T-helper 17 cell (primary cell): ENCODE data around the gene NCOA7. TPM values are rescaled to one million over a fixed set of nuclear protein-coding genes. Genes with fewer than 3 reads are reported as not detected.
"Not testable (repeated sequence)": the region's sequence is repeated elsewhere in the genome, so short reads cannot be mapped to it uniquely, and the experiment has no call there.

ENCODE experiments used
- ATAC-seq: fragments of 150-1000 bp; cut with Tn5 transposase; 2 replicates; pipeline ENCODE4 v1.10.0; 2021; ENCODE audit warnings: mild to moderate bottlenecking, moderate library complexity
- DNase-seq, 3 donors: peaks; one replicate each; pipeline versions ENCODE4 v3.0.0 to v3.0.0-alpha.2; 2020 to 2021
- H3K9me3 ChIP-seq: one replicate; pipeline ENCODE4 v1.7.0; 2013; ENCODE audit warnings: low read length, mild to moderate bottlenecking; ENCODE audit not compliant: control insufficient read depth, poor library complexity, severe bottlenecking
- H3K27ac Mint-ChIP-seq: one replicate; pipeline ENCODE4 v1.8.0; 2022; ENCODE audit warnings: mild to moderate bottlenecking, moderate library complexity, mixed read lengths
- H3K27me3 Mint-ChIP-seq: one replicate; pipeline ENCODE4 v1.8.0; 2022; ENCODE audit warnings: mixed read lengths
- H3K36me3 Mint-ChIP-seq: one replicate; pipeline ENCODE4 v1.8.0; 2022; ENCODE audit warnings: low read depth, mixed read lengths
- H3K4me1 Mint-ChIP-seq: one replicate; pipeline ENCODE4 v1.8.0; 2022; ENCODE audit warnings: mild to moderate bottlenecking, mixed read lengths
- H3K4me3 Mint-ChIP-seq: one replicate; pipeline ENCODE4 v1.8.0; 2022; ENCODE audit warnings: mild to moderate bottlenecking, moderate library complexity, mixed read lengths
- total RNA-seq, 4 donors: library from RNA in 2 of 4; stranded (reverse) in 2 of 4; gene quantifications; one replicate each; pipeline ENCODE4 v1.2.3 and lab custom pipeline; 2022 to 2026

The NCOA7 gene
- total RNA-seq, 2 donors from 2014 or later: 49.5 to 62.4 TPM

DNA sequence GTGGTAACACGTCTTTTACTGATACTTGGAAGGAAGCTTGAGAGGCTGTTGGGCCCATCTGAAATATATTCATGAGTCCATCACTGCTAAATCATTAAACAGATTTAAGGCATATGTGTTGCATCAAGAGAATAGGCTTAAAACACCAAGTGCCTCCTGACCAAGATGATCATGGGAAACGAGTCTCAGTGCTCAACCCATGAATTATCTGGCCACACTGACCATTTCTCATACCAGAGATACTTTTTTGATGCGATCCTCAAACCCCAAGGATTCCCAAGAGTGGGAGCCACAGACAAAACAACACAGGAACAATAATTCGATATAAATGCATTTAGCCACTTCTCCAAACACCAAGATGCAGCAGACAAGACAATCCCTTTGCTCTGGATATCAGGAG, 24.1 kb upstream of the NCOA7 start:
- Mint-ChIP-seq H3K36me3 (peaks cover 2% of the 10 kb centered on the region), H3K27me3 (peaks cover 62% of the 10 kb centered on the region), H3K27ac (no peak overlapping the region), H3K4me1 (peaks cover 6% of the 10 kb centered on the region), H3K4me3 (no peak overlapping the region)
- H3K9me3 ChIP-seq: no peaks in the 10 kb centered on the region
- ATAC-seq: no peak
- DNase-seq: no peak

DNA sequence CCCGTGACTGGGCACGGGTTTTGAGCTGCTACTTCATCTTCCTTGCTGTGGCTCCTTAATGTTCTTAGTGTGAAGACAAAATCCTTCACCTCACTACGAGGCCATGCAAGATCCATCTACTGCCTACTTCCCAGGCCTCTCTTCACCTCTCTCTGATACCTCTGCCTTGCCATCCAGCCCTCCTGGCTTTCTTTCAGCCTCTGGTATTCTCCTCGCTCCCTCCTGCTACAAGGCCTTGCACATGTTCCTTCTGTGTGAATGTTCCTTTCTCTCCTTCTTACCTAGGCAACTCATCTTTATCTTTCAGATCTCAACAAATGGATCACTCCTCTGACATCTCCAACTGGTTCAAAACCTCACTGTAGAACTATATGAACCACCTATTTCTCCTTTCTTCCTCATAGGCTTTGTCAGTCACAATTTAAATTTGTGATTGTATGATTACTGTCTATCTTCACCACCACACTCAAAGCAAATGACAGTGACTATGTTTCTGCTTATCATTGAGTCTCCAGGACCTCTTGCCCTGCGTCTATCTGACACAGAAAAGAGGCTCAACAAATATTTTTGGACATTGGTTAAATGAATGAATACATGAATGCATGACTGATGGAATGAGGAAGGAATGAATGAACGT, 21.5 kb upstream of the NCOA7 start:
- DNase-seq (no peak), ATAC-seq (no peak)
- peaks cover 5% of the 10 kb centered on the region for H3K4me1 Mint-ChIP-seq
- peaks cover 2% of the 10 kb centered on the region for H3K36me3 Mint-ChIP-seq
- no peak overlapping the region for H3K27ac Mint-ChIP-seq
- H3K4me3 Mint-ChIP-seq: no peak overlapping the region
- H3K9me3 ChIP-seq: no peaks in the 10 kb centered on the region
- peaks cover 43% of the 10 kb centered on the region for H3K27me3 Mint-ChIP-seq

DNA sequence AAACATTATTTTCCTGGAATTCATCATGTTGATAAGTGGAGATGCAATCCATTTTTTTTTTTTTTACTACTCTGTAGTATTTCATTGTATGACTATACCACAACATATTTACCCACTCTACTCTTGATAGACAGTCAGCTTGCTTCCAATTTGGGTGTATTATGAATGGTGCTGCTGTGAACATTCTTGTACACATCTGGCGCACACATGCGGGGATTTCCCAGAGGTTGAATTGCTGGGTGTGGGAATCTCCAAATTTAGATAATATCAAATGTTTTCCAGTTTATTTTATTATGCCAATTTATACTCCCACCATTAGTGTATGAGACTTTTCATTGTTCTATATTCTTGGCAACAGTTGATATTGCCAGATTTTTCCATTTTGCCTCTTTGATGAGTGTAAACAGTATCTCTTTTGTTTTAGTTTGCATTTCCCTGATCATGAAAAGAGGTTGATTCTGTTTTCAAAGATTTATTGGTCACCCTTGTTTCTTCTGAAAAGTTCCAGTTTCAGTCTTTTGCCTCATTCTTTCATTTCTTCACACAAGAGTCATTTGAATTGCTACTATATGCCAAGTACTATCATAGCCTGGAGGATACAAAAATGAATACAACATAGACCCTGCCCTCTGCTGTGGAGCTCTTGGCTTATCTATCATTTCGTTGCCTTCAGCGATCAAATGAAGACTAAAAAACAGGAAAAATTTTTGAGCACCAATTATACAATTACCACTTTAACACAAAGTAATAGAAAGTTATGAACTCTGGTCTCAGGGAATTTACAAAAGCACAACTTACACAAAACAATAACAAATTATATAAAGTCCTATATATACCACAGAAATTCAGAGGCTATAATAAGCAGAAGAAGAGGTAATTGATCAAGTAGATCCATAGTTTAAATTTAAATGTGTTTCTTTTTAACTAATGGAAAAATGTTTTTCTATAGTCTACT, 17.1 kb upstream of the NCOA7 start:
- Mint-ChIP-seq H3K27ac (no peak overlapping the region), H3K27me3 (peaks cover 11% of the 10 kb centered on the region), H3K36me3 (peaks cover 2% of the 10 kb centered on the region), H3K4me1 (peaks cover 9% of the 10 kb centered on the region), H3K4me3 (no peak overlapping the region)
- H3K9me3 ChIP-seq: no peaks in the 10 kb centered on the region
- DNase-seq (no peak), ATAC-seq (peak; percentile 59)

DNA sequence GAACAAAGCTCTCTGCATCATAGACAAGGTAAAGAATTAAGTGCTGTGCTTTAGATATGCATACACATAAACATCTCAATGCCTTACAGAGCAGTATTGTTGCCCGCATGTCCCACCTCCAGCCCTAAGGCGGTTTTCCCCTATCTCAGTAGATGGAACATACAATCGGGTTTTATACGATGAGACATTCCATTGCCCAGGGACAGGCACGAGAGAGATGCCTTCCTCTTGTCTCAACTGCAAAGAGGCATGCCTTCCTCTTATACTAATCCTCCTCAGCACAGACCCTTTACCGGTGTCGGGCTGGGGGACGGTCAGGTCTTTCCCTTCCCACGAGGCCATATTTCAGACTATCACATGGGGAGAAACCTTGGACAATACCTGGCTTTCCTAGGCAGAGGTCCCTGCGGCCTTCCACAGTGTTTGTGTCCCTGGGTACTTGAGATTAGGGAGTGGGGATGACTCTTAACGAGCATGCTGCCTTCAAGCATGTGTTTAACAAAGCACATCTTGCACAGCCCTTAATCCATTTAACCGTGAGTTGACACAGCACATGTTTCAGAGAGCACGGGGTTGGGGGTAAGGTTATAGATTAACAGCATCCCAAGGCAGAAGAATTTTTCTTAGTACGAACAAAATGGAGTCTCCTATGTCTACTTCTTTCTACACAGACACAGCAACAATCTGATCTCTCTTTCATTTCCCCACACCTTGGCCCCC, 14.5 kb upstream of the NCOA7 start:
- H3K9me3 ChIP-seq, H3K4me3 Mint-ChIP-seq, DNase-seq, H3K27ac Mint-ChIP-seq, ATAC-seq, H3K4me1 Mint-ChIP-seq, H3K36me3 Mint-ChIP-seq, H3K27me3 Mint-ChIP-seq: not testable (repeated sequence)

DNA sequence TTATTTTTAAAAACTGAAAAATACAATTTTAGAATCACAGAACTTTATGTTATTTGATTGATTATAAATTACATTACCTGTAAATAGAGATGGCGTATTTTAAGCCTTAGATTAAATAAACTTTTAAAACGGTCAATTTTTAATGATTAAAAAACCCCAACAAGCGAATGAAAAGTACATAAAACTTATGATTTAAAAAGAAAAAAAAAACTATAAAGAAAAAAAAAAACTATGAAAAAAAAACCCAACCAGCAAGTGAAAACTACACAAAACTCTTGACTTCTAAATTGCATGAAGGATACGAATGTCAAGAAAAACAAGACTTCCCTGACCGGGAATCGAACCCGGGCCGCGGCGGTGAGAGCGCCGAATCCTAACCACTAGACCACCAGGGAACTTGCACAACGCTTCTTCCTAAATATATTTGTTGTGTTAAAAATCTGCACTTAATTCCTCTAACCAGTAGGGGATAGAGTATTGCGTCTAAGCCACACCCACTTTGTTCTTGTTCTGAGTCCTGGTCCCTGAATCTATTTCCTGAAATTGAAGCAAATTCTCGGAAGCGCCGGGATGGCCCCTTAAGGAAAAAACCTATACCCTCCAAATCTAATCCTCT, 10.7 kb upstream of the NCOA7 start:
- DNase-seq (peak; percentile 63 to 81 (median 74)), ATAC-seq (peak; percentile 81)
- no peaks in the 10 kb centered on the region for H3K9me3 ChIP-seq
- no peaks in the 10 kb centered on the region for H3K27me3 Mint-ChIP-seq
- H3K36me3 Mint-ChIP-seq: no peaks in the 10 kb centered on the region
- no peak overlapping the region for H3K4me3 Mint-ChIP-seq
- peaks cover 11% of the 10 kb centered on the region for H3K4me1 Mint-ChIP-seq
- H3K27ac Mint-ChIP-seq: no peak overlapping the region

DNA sequence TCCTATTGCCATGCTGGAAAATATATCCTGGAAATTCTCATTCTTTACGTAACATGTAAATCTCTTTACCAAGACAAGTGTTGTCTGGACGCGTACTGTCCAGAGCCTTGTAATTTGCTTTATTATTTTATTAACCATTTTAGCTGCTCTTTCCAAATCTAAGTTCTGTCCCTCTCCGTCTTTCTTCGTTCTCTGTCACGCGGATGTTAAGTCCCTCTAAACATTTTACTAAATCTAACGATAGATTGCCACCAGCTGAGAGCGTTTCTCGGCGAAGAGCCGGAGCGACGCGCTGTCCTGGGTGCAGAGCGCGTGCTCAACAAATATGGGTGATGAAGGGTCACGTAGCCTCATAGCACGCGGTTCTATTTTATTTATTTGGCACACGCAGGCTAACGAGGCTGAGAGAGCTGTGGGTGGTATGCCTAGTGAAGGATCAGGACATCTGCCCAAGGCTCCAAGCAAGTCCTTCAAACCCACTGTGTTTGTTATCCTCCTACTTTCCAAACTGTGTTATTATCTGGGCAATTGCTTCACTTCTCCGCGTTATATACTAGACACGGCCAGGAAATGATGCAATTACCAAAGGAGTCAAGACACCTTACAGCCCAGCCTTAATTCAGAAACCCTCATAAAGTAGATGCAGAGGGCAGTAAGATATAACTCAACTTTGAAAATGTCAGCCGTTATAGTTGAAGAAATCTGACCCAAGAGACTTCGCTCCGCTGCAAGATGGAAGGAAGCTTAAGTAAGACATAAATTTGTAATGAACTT, 10.0 kb upstream of the NCOA7 start:
- Mint-ChIP-seq H3K27ac (no peak overlapping the region), H3K36me3 (no peaks in the 10 kb centered on the region)
- ATAC-seq: peak; percentile 79

DNA sequence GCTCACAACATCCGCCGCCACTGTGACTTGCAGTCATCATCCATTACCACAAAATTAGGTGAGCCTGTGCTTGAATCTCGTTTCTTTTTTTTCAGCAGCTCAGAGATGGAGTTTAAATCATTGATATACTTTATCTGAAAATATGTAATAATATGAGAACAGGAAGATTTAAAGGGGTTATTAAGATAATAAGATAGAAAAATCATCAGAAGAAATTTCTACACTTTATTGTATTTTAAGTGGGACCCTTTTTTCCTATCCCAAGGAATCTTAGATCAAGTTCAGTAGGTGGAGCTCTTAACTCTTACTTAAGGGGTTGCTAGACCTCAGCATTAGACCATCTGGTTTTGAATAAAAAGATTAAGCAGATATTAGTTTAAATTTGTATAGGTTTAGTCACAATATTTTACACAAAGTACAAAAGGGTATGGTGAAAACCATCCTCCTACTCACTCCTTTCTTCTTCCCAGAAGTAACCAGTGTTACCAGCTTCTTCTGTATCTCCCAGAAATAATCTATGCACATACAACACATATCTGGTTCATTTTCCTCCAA, 9.4 kb upstream of the NCOA7 start:
- Mint-ChIP-seq H3K27me3 (no peaks in the 10 kb centered on the region), H3K36me3 (no peaks in the 10 kb centered on the region), H3K4me1 (peaks cover 11% of the 10 kb centered on the region), H3K4me3 (no peak overlapping the region), H3K27ac (no peak overlapping the region)
- DNase-seq (peak in 2 of 3 donors; percentile 27 to 35), ATAC-seq (peak; percentile 64)
- no peaks in the 10 kb centered on the region for H3K9me3 ChIP-seq

More for the DNA sequence above, 10.0 kb upstream of the NCOA7 start:
- Mint-ChIP-seq H3K4me3 (no peak overlapping the region), H3K4me1 (peaks cover 11% of the 10 kb centered on the region), H3K27me3 (no peaks in the 10 kb centered on the region)
- DNase-seq: peak; percentile 21 to 34 (median 29)
- H3K9me3 ChIP-seq: no peaks in the 10 kb centered on the region

DNA sequence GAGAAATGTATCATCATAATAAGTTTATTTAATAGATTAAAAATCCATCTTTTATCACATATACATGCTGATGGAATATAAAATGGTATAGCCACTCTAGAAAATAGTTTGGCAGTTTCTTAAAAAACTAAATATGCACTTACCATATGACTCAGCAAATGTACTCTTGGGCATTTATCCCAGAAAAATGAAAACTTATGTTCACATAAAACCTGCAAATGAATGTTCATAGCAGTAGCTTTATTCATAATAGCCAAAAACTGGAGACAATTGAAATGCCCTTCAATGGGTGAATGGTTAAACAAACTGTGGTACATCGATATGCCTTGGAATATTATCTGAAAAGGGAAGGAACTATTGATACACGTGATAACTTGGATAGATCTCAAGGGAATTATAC, 6.4 kb upstream of the NCOA7 start:
- no peak for ATAC-seq
- Mint-ChIP-seq H3K36me3 (no peaks in the 10 kb centered on the region), H3K4me3 (no peak overlapping the region), H3K4me1 (peaks cover 9% of the 10 kb centered on the region), H3K27ac (no peak overlapping the region), H3K27me3 (no peaks in the 10 kb centered on the region)
- DNase-seq: no peak
- no peaks in the 10 kb centered on the region for H3K9me3 ChIP-seq

DNA sequence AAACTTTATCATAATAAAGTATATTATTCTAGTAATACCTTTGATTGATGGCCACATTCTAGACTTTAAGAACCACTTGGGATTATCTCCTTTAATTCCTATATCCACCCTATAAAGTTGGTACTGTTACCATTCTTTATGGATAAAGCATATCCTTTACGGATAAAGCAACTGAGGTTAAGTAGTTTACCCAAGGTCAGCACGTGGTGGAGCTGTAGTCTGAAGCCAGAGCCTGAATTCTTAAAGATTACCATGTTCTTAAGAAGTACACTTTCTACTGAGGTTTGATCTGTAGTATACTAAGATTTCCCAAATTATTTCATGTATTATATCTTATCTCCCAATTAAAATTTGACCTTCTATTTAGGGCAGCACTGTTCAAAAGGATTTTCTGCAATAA, 3.0 kb upstream of the NCOA7 start:
- Mint-ChIP-seq H3K27ac (peak overlapping the region; percentile 97), H3K4me1 (peaks cover 23% of the 10 kb centered on the region), H3K36me3 (no peaks in the 10 kb centered on the region), H3K27me3 (no peaks in the 10 kb centered on the region), H3K4me3 (no peak overlapping the region)
- no peak for DNase-seq
- no peak for ATAC-seq
- no peaks in the 10 kb centered on the region for H3K9me3 ChIP-seq

DNA sequence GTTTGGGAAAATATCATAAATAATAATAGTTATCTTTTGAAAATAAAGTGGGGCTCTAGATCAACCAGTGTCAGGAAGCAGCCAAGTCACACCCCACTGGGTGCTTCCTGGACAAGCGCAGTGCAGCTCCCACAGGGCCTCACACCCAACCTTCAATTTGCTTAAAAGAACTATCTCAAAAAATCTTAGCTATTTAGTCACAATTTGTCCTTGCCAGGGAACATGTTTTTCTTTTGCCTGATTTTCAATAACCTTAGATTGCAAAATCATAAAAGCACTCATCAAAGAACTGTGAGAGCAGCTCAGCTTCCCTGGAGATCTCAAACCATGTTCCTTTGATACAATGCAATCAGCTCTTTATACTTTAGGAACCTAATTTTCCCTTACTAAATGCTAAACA, 1.6 kb upstream of the NCOA7 start:
- Mint-ChIP-seq H3K27me3 (no peaks in the 10 kb centered on the region), H3K36me3 (no peaks in the 10 kb centered on the region), H3K4me1 (peaks cover 36% of the 10 kb centered on the region), H3K27ac (peak overlapping the region; percentile 97), H3K4me3 (peak overlapping the region; percentile 94)
- ATAC-seq: no peak
- no peak for DNase-seq
- H3K9me3 ChIP-seq: no peaks in the 10 kb centered on the region

DNA sequence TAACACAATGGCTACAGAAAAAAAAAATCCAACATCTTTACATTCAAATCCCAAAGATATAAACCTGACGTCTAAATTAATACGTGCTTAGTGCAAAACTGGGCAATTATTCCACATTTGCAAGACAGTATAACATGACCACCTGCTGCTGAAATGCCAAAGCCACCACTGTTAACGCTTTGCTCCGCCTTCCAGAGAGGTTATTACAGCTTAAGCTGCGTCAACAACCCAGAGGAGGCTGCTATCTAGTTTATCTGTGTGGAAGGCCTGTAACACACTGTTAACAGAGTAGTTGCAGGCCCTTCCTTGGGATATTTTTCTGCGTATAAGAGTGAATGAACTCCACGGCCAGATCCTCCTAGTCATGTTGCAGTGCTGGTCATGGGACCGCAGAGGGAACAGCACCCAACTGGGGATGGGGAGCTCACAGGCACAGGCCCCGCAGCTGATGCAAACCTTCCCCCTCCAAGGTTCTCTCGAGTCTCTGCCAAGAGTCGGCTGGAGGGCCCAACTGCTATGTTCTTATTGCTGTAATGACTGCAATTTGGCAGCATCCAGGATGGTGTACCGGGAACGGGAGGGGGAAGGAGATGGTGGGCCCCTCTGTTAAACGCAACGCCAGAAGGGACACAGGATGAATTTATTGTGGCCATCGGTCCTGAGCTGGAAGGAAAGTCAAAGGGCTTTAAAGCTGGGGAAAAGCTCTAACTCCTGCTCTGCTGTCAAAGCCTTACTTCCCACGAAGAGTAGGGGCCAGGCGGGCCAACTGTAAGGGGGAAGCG, 993 bp upstream of the NCOA7 start:
- H3K9me3 ChIP-seq: no peaks in the 10 kb centered on the region
- Mint-ChIP-seq H3K27me3 (no peaks in the 10 kb centered on the region), H3K4me1 (peaks cover 34% of the 10 kb centered on the region), H3K27ac (peak overlapping the region; percentile 97), H3K36me3 (no peaks in the 10 kb centered on the region), H3K4me3 (peak overlapping the region; percentile 94)
- peak; percentile 39 for ATAC-seq
- peak in 2 of 3 donors; percentile 8 to 24 for DNase-seq
